GM18505 (cell line): Measurements from ENCODE around the gene YIPF2.
"Not testable (repeated sequence)": the region's sequence is repeated elsewhere in the genome, so short reads cannot be mapped to it uniquely, and the experiment has no call there.

Source experiments
- ATAC-seq: cut with Tn5 transposase; IDR thresholded peaks from one replicate; pipeline ENCODE4 v1.9.1; 2021; ENCODE audit not compliant: unreplicated experiment
- POLR2A ChIP-seq: IDR thresholded peaks from 4 replicates; pipeline ENCODE4 v1.6.1; 2011; ENCODE audit warnings: borderline replicate concordance; ENCODE audit not compliant: insufficient read depth, insufficient read length; ENCODE audit errors: extremely low read depth

The YIPF2 gene

GRCh38 chr19:10885201-10886169 is 43.0 kb downstream of the YIPF2 start:
- no peak for TF ChIP-seq POLR2A
- no peak for ATAC-seq

GRCh38 chr19:10884274-10884673 is 44.2 kb downstream of the YIPF2 start:
- TF ChIP-seq POLR2A = no peak
- ATAC-seq = no peak

DNA sequence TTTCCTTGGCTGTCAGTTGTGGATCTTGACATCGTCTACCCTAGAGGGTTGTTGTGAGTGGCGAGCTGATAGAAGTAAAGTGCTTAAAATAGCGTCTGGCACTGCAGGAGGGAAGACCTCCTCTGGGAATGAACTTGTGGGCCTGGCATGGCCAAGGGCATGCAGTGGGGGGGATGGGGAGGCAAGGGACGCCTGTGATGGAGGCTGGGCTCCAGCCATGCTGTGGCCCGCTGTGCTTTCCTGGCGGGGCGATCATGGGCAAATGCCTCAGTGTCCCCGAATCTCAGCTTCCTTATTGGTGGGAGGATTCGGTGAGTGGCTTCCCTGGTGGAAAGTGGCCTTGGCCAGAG is 46.4 kb downstream of the YIPF2 start:
- ATAC-seq = no peak
- no peak for TF ChIP-seq POLR2A

DNA sequence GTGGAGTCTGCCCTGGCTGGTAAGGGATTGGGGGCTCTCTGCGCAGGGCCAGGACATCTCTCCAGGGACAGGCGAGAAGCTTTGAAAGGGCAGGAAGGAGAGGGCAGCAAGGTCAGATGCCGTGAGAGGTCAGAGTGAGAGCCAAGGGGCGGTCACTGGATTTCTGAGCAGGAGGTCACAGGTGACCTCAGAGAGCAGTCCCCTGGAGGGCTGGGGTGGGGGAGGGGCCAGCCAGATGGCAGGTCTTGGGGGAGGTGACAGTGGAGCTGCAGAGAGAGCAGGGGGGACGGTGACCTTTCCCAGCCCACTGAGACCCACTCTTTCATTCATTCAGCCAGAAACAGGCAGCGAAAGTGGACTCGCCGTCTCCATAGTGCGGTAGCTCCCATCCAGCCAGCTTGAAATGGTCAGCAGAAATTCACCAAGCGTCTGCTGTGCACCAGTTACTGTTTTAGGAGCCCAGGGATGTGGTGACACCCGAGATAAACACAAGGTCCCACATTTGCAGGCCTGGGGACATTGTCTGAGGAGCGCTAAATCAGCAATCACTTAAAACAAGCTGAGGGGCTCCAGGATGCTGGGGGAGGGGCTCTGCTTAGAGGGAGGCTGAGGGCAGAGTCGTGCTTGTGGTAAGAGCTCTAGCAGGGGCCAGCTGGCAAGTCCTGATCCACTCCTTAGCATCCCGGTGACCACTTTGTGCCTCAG is 46.9 kb downstream of the YIPF2 start:
- TF ChIP-seq POLR2A = no peak
- no peak for ATAC-seq

DNA sequence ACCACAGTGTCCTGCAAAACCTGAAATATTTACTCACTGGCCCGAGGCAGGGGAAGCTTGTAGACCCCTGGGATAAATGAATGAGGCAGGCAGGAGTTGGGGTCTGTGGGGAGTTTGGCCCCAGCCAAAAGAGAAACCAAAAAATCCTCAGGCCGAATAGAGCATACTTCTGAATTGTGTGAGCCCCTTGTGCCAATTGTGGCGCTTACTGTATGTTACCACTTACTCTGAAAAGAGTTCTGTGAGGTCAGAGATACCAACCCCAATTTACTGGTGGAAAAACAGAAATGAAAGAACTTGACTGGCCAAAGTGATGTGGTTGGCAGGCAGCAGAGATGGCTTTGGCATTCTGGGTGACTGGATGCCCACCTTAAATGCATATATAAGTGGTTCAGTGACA is 50.2 kb downstream of the YIPF2 start:
- TF ChIP-seq POLR2A = peak; percentile 23

GRCh38 chr19:10877608-10878007 is 50.8 kb downstream of the YIPF2 start:
- not testable (repeated sequence) for ATAC-seq

More for the DNA sequence above, 50.2 kb downstream of the YIPF2 start:
- ATAC-seq = no peak

GRCh38 chr19:10876459-10877240 is 51.8 kb downstream of the YIPF2 start:
- no peak for TF ChIP-seq POLR2A
- ATAC-seq = peak; percentile 46

- ATAC-seq = no peak
- TF ChIP-seq POLR2A = no peak
These were observed 54.4 kb downstream of the YIPF2 start for GRCh38 chr19:10874024-10874423.

DNA sequence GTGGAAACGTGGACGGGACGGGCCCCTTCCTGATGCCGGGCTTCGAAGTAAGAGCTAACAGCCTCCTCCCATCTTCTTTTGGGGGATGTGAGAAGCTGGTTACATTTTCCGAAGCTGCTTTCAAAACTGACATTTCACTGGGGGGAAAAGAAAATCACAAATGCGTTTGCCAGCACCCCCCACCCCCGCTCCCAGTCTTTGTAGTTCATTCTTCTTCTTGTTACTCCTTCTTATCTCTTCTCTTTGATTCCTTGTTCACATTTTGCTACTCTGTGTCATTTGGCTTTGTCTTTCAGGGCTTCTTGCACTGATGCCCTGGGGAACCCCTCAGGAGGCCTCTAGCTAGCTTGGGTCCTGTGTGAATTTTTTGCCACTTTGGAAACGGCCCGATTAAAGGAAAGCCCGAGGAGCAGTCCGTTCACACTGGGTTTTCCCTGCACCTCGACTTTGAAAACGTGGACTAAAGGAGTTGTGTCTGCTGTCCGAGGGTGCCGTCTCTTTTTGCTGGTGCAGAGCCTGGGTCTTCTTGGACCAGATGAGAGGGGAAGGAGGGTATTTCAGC is 55.8 kb downstream of the YIPF2 start:
- TF ChIP-seq POLR2A = peak; percentile 24
- no peak for ATAC-seq
